H1 (cell line): ENCODE results near the gene YWHAQ. TPM values are rescaled to one million over a fixed set of nuclear protein-coding genes. Genes with fewer than 3 reads are reported as not detected.

Experiments used
- CTCF ChIA-PET: fragments of 300-600 bp; sonication (Branson Sonifier 250); formaldehyde crosslinking; loops from one replicate; lab custom pipeline; 2021; ENCODE audit not compliant: partially characterized antibody; lab: Charles Lee
- POLR2A ChIA-PET: fragments of 300-600 bp; sonication (Branson Sonifier 250); formaldehyde crosslinking; loops from one replicate; lab custom pipeline; 2021; ENCODE audit warnings: inconsistent platforms; ENCODE audit not compliant: partially characterized antibody; lab: Charles Lee
- DNase-seq, 2 experiments: peaks; one replicate each; pipeline versions ENCODE4 v3.0.0 to v3.0.0-alpha.2; 2010 to 2022; ENCODE audit warnings: low spot score in 2 of 2, low read depth in 1 of 2, mixed read lengths in 1 of 2
- FAIRE-seq: peaks from 2 replicates; lab custom pipeline; 2011; peaks lifted over from hg19 to GRCh38; lab: Jason Lieb, UNC
- H2AFZ ChIP-seq: 2 replicates; pipeline ENCODE4 v1.8.1; 2012; ENCODE audit warnings: low read length, inconsistent platforms
- H2AK5ac ChIP-seq: 2 replicates; pipeline ENCODE4 v1.6.1; 2013; ENCODE audit warnings: low read depth, low read length
- H2BK120ac ChIP-seq: replicated peaks from 2 replicates; pipeline ENCODE3; 2013; ENCODE audit warnings: low read depth, low read length, inconsistent platforms
- H2BK12ac ChIP-seq: 2 replicates; pipeline ENCODE4 v1.6.1; 2013; ENCODE audit warnings: low read depth, low read length
- H2BK15ac ChIP-seq: 2 replicates; pipeline ENCODE4 v1.6.1; 2013; ENCODE audit warnings: low read length
- H2BK20ac ChIP-seq: 2 replicates; pipeline ENCODE4 v1.6.1; 2013; ENCODE audit warnings: low read length
- H2BK5ac ChIP-seq: 2 replicates; pipeline ENCODE4 v1.6.1; 2013; ENCODE audit warnings: low read depth, low read length
- H3K14ac ChIP-seq: 2 replicates; pipeline ENCODE4 v1.6.1; 2013; ENCODE audit warnings: inconsistent platforms; ENCODE audit not compliant: insufficient read length
- H3K18ac ChIP-seq: 2 replicates; pipeline ENCODE4 v1.6.1; 2013; ENCODE audit warnings: low read length; ENCODE audit errors: extremely low read depth
- H3K23ac ChIP-seq: 2 replicates; pipeline ENCODE4 v1.6.1; 2013; ENCODE audit warnings: inconsistent platforms; ENCODE audit not compliant: insufficient read length
- H3K23me2 ChIP-seq: 2 replicates; pipeline ENCODE4 v1.6.1; 2013; ENCODE audit warnings: low read depth, low read length
- H3K27ac ChIP-seq: 2 replicates; pipeline ENCODE4 v1.6.1; 2011; ENCODE audit warnings: low read depth, low read length, inconsistent platforms
- H3K27me3 ChIP-seq, 4 experiments: replicated peaks in 1 of 4; 1 replicate in 1 of 4; 2 replicates in 3 of 4; pipeline versions ENCODE4 v1.6.1 to v1.8.1; 2011 to 2013; ENCODE audit warnings: low read length in 3 of 4, mild to moderate bottlenecking in 3 of 4, inconsistent platforms in 2 of 4, mixed read lengths in 2 of 4, moderate library complexity in 1 of 4; ENCODE audit not compliant: control insufficient read depth in 3 of 4, insufficient read depth in 3 of 4; ENCODE audit errors: extremely low read depth in 1 of 4
- H3K36me3 ChIP-seq, 4 experiments: 2 replicates each; pipeline versions ENCODE4 v1.6.1 to v1.8.1; 2011 to 2013; ENCODE audit warnings: mild to moderate bottlenecking in 4 of 4, low read length in 3 of 4, moderate library complexity in 2 of 4, control low read depth in 1 of 4, inconsistent platforms in 1 of 4; ENCODE audit not compliant: insufficient read depth in 4 of 4, control insufficient read depth in 2 of 4
- H3K4ac ChIP-seq: replicated peaks from 2 replicates; pipeline ENCODE3; 2013; ENCODE audit warnings: low read length, low read depth, mixed read lengths, inconsistent platforms; ENCODE audit not compliant: insufficient read length
- H3K4me1 ChIP-seq, 4 experiments: replicated peaks in 1 of 4; 1 replicate in 1 of 4; 2 replicates in 3 of 4; pipeline versions ENCODE4 v1.6.1 to v1.8.1; 2011 to 2013; ENCODE audit warnings: low read length in 3 of 4, inconsistent platforms in 2 of 4, mixed read lengths in 1 of 4; ENCODE audit not compliant: insufficient read depth in 4 of 4, control insufficient read depth in 3 of 4
- H3K4me2 ChIP-seq, 2 experiments: 2 replicates each; pipeline versions ENCODE4 v1.6.1 to v1.8.1; 2011 to 2013; ENCODE audit warnings: low read depth in 2 of 2, low read length in 2 of 2, control low read depth in 1 of 2, inconsistent platforms in 1 of 2, mild to moderate bottlenecking in 1 of 2; ENCODE audit not compliant: insufficient read depth in 1 of 2
- H3K4me3 ChIP-seq, 4 experiments: fragments of 200-600, 300-600 bp in 1 of 4; sonication (generic), shearing (Covaris generic), sonication (Bioruptor Twin) in 1 of 4; 2 replicates each; pipeline versions ENCODE4 v1.5.1 to v1.8.1; 2011 to 2016; ENCODE audit warnings: low read length in 4 of 4, low read depth in 3 of 4, control low read depth in 2 of 4, inconsistent platforms in 2 of 4, mild to moderate bottlenecking in 2 of 4, mixed read lengths in 1 of 4, moderate library complexity in 1 of 4; ENCODE audit not compliant: insufficient read depth in 2 of 4; ENCODE audit errors: extremely low read depth in 1 of 4
- H3K56ac ChIP-seq: replicated peaks from 2 replicates; pipeline ENCODE3; 2013; ENCODE audit warnings: low read depth, mild to moderate bottlenecking, mixed read lengths, low read length, inconsistent platforms; ENCODE audit not compliant: insufficient read length
- H3K79me1 ChIP-seq: 2 replicates; pipeline ENCODE4 v1.6.1; 2013; ENCODE audit warnings: low read depth, low read length, control low read depth
- H3K79me2 ChIP-seq, 2 experiments: 2 replicates each; pipeline versions ENCODE4 v1.6.1 to v1.8.1; 2012 to 2013; ENCODE audit warnings: low read length in 2 of 2, mild to moderate bottlenecking in 2 of 2, inconsistent platforms in 1 of 2; ENCODE audit not compliant: insufficient read depth in 2 of 2, control insufficient read depth in 1 of 2
- H3K9ac ChIP-seq, 4 experiments: replicated peaks in 1 of 4; 1 replicate in 1 of 4; 2 replicates in 3 of 4; pipeline versions ENCODE4 v1.6.1 to v1.8.1; 2011 to 2013; ENCODE audit warnings: low read depth in 3 of 4, low read length in 3 of 4, control low read depth in 2 of 4, mild to moderate bottlenecking in 2 of 4, moderate library complexity in 2 of 4, inconsistent platforms in 1 of 4; ENCODE audit errors: extremely low read depth in 1 of 4
- H3K9me3 ChIP-seq, 2 experiments: 2 replicates each; pipeline versions ENCODE4 v1.6.1 to v1.8.1; 2012 to 2013; ENCODE audit warnings: mild to moderate bottlenecking in 2 of 2, moderate library complexity in 2 of 2, control low read depth in 1 of 2, inconsistent platforms in 1 of 2, low read depth in 1 of 2, low read length in 1 of 2, mixed read lengths in 1 of 2; ENCODE audit not compliant: insufficient read depth in 2 of 2
- H4K20me1 ChIP-seq, 2 experiments: replicated peaks in 1 of 2; 2 replicates each; pipeline versions ENCODE3 to v1.8.1; 2011 to 2013; ENCODE audit warnings: inconsistent platforms in 2 of 2, low read length in 2 of 2, mild to moderate bottlenecking in 1 of 2; ENCODE audit not compliant: insufficient read depth in 2 of 2, control insufficient read depth in 1 of 2
- H4K5ac ChIP-seq: 2 replicates; pipeline ENCODE4 v1.6.1; 2013; ENCODE audit warnings: low read length, low read depth, mixed read lengths, inconsistent platforms; ENCODE audit not compliant: insufficient read length
- H4K8ac ChIP-seq: 2 replicates; pipeline ENCODE4 v1.8.0; 2013; ENCODE audit warnings: mild to moderate bottlenecking, moderate library complexity, low read length, inconsistent platforms; ENCODE audit not compliant: insufficient read depth; ENCODE audit errors: extremely low read depth
- H4K91ac ChIP-seq: replicated peaks from 2 replicates; pipeline ENCODE3; 2013; ENCODE audit warnings: low read length, mixed read lengths, inconsistent platforms; ENCODE audit not compliant: insufficient read length
- ASH2L ChIP-seq: fragments of 200-600, 300-600 bp; sonication (generic); IDR thresholded peaks from one replicate; pipeline ENCODE4 v1.7.1; 2017; ENCODE audit warnings: low read length
- CREB1 ChIP-seq: IDR thresholded peaks from 2 replicates; pipeline ENCODE4 v1.6.1; 2012; ENCODE audit warnings: inconsistent platforms
- JUN ChIP-seq: IDR thresholded peaks from 2 replicates; pipeline ENCODE4 v1.6.1; 2011; ENCODE audit warnings: low read depth, mild to moderate bottlenecking, improper control_type of control experiment, low read length
- KDM4A ChIP-seq: IDR thresholded peaks from one replicate; pipeline ENCODE4 v1.7.1; 2012; ENCODE audit warnings: low read depth, mild to moderate bottlenecking, moderate library complexity, low read length, inconsistent platforms; ENCODE audit not compliant: severe bottlenecking
- POLR2AphosphoS5 ChIP-seq: IDR thresholded peaks from 2 replicates; pipeline ENCODE4 v1.6.1; 2011; ENCODE audit warnings: low read depth, low read length
- RXRA ChIP-seq: IDR thresholded peaks from 2 replicates; pipeline ENCODE4 v1.6.1; 2011; ENCODE audit warnings: low read depth, mild to moderate bottlenecking, low read length, moderate library complexity; ENCODE audit not compliant: insufficient read depth
- SIN3A ChIP-seq, 2 experiments: IDR thresholded peaks in 1 of 2; conservative IDR thresholded peaks in 1 of 2; 2 replicates each; pipeline ENCODE4 v1.6.1; 2011 to 2012; ENCODE audit warnings: low read length in 2 of 2, improper control_type of control experiment in 1 of 2, low read depth in 1 of 2, mild to moderate bottlenecking in 1 of 2
- TAF1 ChIP-seq: IDR thresholded peaks from 2 replicates; pipeline ENCODE4 v1.6.1; 2011; ENCODE audit warnings: mild to moderate bottlenecking, low read depth, low read length
- WGBS, 2 experiments: shearing (Covaris generic) in 1 of 2; methylation state at CpG; one replicate each; pipeline versions ENCODE4 v1.1.6 to v1.1.7; 2013 to 2015; ENCODE audit warnings: low lambda C conversion rate in 2 of 2, mixed read lengths in 2 of 2, inconsistent platforms in 1 of 2, low coverage in 1 of 2, missing lambda C conversion rate in 1 of 2; ENCODE audit not compliant: insufficient replicate concordance in 2 of 2, insufficient coverage in 1 of 2, insufficient read length in 1 of 2; ENCODE audit errors: extremely low coverage in 1 of 2, missing lambda C conversion rate in 1 of 2; 5-methylcytosine and 5-hydroxymethylcytosine counted together
- polyA plus RNA-seq, 7 experiments: library from polyadenylated mRNA; depleted of rRNA in 3 of 7; stranded (reverse) in 5 of 7; unstranded in 2 of 7; fragments of >200 nt in 5 of 7; fragments of 200-250 nt in 2 of 7; gene quantifications; 1 replicate in 5 of 7; 2 replicates in 1 of 7; 4 replicates in 1 of 7; pipeline versions ENCODE4 v1.2.1 to v1.2.3, GENCODE V29; 2011 to 2013; ENCODE audit warnings: missing spikeins in 2 of 7, mixed read lengths in 2 of 7
- total RNA-seq: library from RNA; stranded (reverse); fragmentation: NEBNext Ultra II Directional; extraction: Animal tissue kit (Norgen Biotek cat#: 25700); gene quantifications from 2 replicates; pipeline ENCODE4 v1.2.1, GENCODE V29; 2021
- TF ChIP-seq, protein P1 (sequence below): IDR thresholded peaks from 2 replicates; pipeline ENCODE4 v1.6.1; 2012; ENCODE audit warnings: low read length, inconsistent platforms

Gene YWHAQ
- total and polyA plus RNA-seq, 2 of the 8 experiments (the other 6 are each of a cell fraction or from before 2014, with no cell fraction given) = 244 to 480 TPM

DNA sequence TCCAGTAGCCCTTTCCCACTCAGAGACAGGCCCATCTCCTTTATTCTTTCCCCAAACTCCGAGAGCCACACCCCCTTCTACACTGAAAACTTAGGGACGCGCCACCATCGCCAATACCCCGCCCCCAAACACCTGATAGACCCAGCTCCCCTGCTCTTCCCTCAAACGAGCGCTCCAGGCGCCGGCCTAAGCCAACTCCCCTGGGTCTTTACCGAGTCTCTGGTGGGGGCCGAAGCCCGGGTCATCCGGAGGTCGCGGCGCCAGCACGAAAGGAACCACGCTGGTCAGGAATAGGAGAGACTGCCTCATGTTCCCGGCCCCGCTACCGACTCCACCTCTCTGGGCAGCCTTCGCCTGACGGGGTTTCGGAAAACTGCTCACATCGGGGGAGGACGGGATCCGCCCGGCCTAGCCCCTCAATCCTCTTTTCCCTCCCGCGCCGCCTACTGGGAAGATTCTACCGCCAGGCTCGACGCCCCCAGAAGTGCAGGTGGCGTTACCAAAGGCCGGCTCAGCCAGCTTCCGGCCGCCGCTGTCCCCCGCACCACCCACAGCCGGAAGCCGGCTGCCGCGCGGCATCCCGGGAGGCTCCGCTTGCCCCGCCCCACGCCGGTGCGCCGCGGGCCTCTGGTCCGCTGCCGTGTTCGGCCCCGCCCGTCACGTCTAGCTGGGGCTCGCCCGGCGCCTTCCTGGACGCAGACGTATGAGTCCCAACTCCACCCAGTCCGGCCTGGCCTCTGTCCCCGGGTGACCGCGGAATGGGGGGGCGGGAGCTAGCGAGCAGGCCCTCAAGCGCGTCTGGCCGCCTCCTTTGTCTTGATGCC, 75.3 kb downstream of the YWHAQ start, which contains the start of gene ADAM17:
Gene ADAM17, minus strand, starts transcription at position 534 of the 824 bp plus-strand sequence. Its CDS starts 225 bp downstream, at position 309.
- H3K79me1 ChIP-seq = no peaks in the 10 kb centered on the region
- H3K27ac ChIP-seq = peak within 1 kb of the TSS; percentile 87
- no peak within 1 kb of the TSS for H2BK20ac ChIP-seq
- H4K5ac ChIP-seq = peak within 1 kb of the TSS; percentile 67
- H2BK5ac ChIP-seq = peak within 1 kb of the TSS; percentile 87
- no peaks in the 10 kb centered on the region for H3K36me3 ChIP-seq
- peaks cover 3 to 50% of the 10 kb centered on the region in 2 experiments; a peak in 3 of 4 replicates for H3K79me2 ChIP-seq
- no peak within 1 kb of the TSS for H2BK15ac ChIP-seq
- peaks cover 2 to 5% of the 10 kb centered on the region in 2 experiments for H4K20me1 ChIP-seq
- H3K23ac ChIP-seq = no peak within 1 kb of the TSS
- peak within 1 kb of the TSS; percentile 98 for H3K18ac ChIP-seq
- WGBS, 2 experiments = 2% methylated on average over 73 of the region's 73 CpGs; no CpG with 5 or more reads in 1 of the 2 experiments
- H3K56ac ChIP-seq = peak within 1 kb of the TSS; percentile 82
- H2AK5ac ChIP-seq = no peak within 1 kb of the TSS
- H3K4me1 ChIP-seq = peaks cover 0 to 3% (median 0%) of the 10 kb centered on the region in 4 experiments; a peak in 1 of 7 replicates
- peak within 1 kb of the TSS; percentile 74 to 92 (median 86) for H3K4me3 ChIP-seq
- CTCF ChIA-PET = interaction anchor here (0.5 to 1.9 kb wide), 14 partner anchors 10 to 412 kb away, joined by 3 to 6 read pairs (median 4); no protein-coding TSS in a partner anchor
- H2BK120ac ChIP-seq = no peak within 1 kb of the TSS
- peaks cover 6% of the 10 kb centered on the region for H3K23me2 ChIP-seq
- H3K14ac ChIP-seq = no peak within 1 kb of the TSS
- peak within 1 kb of the TSS; percentile 86 to 89 for H3K4me2 ChIP-seq
- no peak within 1 kb of the TSS for H2BK12ac ChIP-seq
- POLR2A ChIA-PET = interaction anchor here (0.7 to 3.3 kb wide), 24 partner anchors 9 to 202 kb away, joined by 3 to 46 read pairs (median 4); partner anchors contain the start of genes IAH1 and YWHAQ
- peak within 1 kb of the TSS; percentile 83 to 92 (median 90) for H3K9ac ChIP-seq
- peak within 1 kb of the TSS; percentile 94; the same call in 1 of the 2 replicates for H4K8ac ChIP-seq
- H3K4ac ChIP-seq = no peak within 1 kb of the TSS
- no peaks in the 10 kb centered on the region for H3K9me3 ChIP-seq
- H3K27me3 ChIP-seq = no peaks in the 10 kb centered on the region
- peak within 1 kb of the TSS; percentile 93 for H2AFZ ChIP-seq
- peak; percentile 82 to 91 for DNase-seq
- no peak within 1 kb of the TSS for H4K91ac ChIP-seq
- FAIRE-seq = no peak
- TF ChIP-seq, protein P1, sequence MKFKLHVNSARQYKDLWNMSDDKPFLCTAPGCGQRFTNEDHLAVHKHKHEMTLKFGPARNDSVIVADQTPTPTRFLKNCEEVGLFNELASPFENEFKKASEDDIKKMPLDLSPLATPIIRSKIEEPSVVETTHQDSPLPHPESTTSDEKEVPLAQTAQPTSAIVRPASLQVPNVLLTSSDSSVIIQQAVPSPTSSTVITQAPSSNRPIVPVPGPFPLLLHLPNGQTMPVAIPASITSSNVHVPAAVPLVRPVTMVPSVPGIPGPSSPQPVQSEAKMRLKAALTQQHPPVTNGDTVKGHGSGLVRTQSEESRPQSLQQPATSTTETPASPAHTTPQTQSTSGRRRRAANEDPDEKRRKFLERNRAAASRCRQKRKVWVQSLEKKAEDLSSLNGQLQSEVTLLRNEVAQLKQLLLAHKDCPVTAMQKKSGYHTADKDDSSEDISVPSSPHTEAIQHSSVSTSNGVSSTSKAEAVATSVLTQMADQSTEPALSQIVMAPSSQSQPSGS = no peak
- TF ChIP-seq RXRA (0 out of 2 replicates have a peak, but pooled peaks have one; percentile 67), CREB1 (peak; percentile 53; the same call in 1 of the 2 replicates), SIN3A (conservative IDR thresholded peaks at IDR 0.05 in 1 of 2, IDR thresholded peaks at IDR 0.05 in 1 of 2; ENCODE audit: low read depth in 1 of 2, low read length in 2 of 2) (peak in 1 of 2 experiments; percentile 64; a peak in 2 of 4 replicates), KDM4A (peak; percentile 64), JUN (no peak), ASH2L (peak; percentile 32), POLR2AphosphoS5 (peak; percentile 89), TAF1 (peak; percentile 64; the same call in 1 of the 2 replicates)
